HTR-8/SVneo (cell line): ENCODE data around the gene SETD3.

ENCODE experiments used
- DNase-seq: peaks from one replicate; pipeline ENCODE4 v3.0.0; 2011; ENCODE audit warnings: low spot score, mixed read lengths; ENCODE audit not compliant: insufficient read length
- FAIRE-seq: peaks from 2 replicates; lab custom pipeline; 2011; peaks lifted over from hg19 to GRCh38; lab: Jason Lieb, UNC

The SETD3 gene

DNA sequence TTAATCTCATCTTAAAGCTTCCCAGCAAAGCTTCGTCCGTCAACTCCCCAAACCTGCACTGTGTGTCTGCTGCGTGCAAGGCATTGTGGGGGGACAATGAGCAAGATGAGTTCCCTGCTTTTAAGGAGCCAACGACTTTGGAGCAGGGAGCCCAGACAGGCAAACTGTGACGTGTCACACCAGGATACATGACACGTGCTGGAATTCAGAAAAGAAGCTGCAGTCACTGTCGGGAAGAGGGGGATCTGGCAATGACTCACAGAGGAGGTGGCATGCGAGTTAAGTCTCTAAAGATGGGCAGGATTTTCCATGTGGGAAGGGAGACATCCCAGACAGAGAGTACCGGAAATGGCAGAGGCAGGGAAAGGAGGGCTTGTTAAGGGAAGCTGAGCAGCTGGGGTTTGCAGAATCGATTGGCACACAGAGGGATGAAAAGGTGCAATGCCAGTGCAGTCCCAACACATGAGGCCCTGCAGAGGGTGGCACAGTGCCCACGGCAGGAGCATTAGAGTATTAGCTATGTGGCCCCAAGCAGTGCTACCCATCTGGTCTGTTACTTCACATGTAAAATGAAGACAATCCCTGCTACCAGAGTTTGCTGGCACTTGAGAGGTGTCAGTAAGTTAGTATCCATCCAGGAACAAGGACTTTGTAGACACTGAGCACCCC lies 52.9 kb downstream of the SETD3 start:
- FAIRE-seq, result peak; percentile 98
- peak; percentile 94 for DNase-seq

DNA sequence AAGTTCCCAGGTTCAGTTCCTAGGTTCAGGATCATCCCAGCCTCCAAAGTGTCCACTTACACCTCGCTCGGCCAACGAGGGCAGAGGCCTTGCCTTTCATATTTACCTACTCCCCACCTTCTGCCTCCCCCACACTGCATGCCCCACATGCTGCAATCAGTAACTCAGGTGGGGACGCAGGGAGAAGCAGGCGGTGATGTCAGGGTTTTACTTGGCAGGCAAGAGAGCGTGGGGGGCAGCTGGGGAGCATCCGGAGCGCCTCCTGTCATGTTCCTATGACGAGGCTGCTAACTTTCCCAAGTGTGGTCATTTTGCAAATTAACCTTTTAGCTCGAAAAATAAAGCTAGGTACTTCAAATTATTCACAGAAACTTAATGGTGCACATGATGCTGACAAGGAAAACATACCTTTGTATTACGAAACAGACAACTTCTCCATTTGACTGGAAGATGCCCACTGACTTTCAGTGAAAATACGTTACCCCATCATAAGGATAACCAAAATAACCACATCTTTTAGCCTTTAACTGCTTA lies 53.8 kb downstream of the SETD3 start:
- FAIRE-seq (no peak), DNase-seq (no peak)

DNA sequence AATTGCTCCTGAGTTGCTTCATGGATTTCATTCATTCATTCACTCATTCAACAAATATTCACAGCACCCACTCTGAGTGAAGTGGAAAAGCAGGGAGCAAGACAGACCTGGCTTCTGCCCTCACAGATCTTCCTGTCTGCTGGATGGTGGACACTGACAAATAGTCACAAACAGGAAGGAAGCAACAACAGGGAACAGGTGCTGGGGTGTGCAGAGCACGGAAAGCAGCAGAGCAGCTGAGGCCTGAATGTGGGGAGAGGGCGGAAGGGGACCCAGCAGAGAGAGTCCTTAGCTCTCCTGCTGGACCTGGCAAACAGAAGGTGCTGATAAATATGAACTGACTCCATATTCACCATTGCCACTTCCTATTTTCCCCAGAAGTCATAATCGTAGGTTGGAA lies 54.4 kb downstream of the SETD3 start:
- no peak for DNase-seq
- FAIRE-seq, result no peak

DNA sequence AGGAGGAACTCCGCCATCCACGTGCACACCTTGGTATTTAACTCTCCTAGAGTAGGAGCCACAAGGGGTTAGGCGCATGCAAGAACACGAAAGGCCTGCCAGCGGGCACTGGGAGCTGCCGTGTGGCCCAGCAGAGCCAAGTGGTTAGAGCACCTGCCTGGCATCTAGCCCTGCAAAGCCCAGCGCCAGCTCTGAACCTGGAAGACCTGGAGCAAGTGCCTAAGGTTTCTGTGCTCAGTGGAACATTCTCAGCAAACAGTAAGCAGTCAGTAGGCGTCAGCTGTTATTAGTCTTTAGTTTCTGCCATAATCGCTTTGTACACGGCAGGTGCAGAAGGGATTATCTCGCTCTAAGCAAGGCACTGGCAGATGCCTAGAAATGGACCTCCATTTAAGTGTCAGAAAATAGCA lies 55.4 kb downstream of the SETD3 start:
- DNase-seq (no peak), FAIRE-seq (no peak)

- DNase-seq, result no peak
- no peak for FAIRE-seq
These were observed 56.3 kb downstream of the SETD3 start for GRCh38 chr14:99424306-99424877.

DNA sequence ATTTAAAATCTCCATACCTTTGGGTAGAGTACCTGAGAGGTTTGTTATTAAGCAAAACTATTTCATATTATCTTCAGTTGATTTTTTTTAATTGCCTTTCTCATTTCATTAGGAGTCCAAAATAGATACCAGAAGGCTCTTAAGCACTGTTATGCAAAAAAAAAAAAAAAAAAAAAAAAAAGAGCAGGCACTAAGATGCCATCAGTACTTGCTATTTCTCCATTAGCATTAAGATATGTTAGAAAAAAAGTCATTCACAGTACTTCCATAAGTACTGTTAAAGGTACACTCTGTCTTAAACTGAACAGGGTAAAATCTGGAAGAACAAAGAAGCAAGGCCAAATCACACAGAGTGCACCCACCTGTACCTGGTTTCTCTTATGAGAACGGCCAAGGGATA lies 57.2 kb downstream of the SETD3 start:
- DNase-seq (no peak), FAIRE-seq (no peak)

DNA sequence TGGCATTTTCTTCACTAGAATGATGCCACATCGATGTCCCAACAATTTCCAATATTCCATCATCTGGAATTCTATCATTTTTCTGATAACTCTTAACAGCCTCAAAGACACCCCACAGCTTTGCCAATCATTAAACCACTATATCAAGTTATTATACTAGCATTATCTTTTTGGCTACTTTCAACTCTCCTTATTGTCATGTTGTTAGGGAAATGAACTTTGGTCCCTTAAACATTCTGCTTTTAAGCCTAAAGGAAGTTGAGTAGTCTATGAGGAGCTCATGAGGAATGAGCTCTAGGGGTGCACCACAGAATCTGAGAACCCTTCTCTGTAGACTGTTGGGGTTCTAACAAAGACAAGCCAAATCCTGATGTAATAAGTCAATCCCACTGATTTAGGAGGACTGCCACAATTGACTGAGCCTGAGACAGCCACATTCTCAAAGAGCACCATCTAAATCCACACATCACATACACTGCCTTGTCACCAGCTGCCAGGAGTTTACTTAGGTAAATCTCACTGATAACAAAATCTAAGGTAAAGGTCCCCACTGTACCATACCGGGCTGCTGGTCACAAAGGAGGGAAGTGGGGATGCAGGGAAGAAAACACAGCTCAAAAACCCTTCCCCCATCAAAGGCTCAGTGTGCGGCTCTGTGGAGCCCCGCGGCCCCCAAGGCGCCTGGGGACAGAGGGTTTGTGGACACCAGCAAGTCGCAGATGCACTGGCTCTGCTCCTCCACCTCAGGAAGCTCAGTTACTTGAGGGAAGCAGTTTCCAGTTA lies 58.2 kb downstream of the SETD3 start:
- FAIRE-seq (no peak), DNase-seq (no peak)

- FAIRE-seq (peak; percentile 57), DNase-seq (no peak)
These were observed 59.9 kb downstream of the SETD3 start for GRCh38 chr14:99420711-99421110.

- no peak for FAIRE-seq
These were observed 60.8 kb downstream of the SETD3 start for GRCh38 chr14:99419905-99420304.

GRCh38 chr14:99418242-99418641 lies 62.4 kb downstream of the SETD3 start:
- FAIRE-seq, result no peak
- DNase-seq, result no peak

More at GRCh38 chr14:99419905-99420304, 60.8 kb downstream of the SETD3 start:
- no peak for DNase-seq

DNA sequence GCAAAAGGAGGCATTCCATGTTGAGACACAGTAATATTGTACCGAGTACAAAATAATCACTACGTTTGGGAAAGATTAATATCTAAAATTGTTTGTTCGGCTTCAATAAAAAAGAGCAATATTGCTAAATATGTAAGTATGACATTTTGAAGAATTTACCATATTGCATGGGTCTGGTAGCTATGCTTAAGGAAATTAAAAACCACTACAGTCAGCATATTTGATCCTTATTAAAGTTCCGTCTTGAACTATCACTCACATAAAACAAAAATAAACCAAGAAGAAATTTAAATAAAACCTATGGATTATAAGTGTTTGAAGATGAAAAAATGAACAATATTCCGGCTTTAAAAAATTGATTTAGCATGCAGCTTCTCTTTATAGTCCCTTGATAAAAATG lies 63.8 kb downstream of the SETD3 start:
- no peak for DNase-seq
- FAIRE-seq, result no peak

- no peak for FAIRE-seq
- peak; percentile 66 for DNase-seq
These were observed 65.0 kb downstream of the SETD3 start for GRCh38 chr14:99415496-99416281.

GRCh38 chr14:99413911-99414310 lies 66.7 kb downstream of the SETD3 start:
- no peak for DNase-seq
- no peak for FAIRE-seq

- DNase-seq (no peak), FAIRE-seq (no peak)
These were observed 67.5 kb downstream of the SETD3 start for GRCh38 chr14:99413172-99413571.

DNA sequence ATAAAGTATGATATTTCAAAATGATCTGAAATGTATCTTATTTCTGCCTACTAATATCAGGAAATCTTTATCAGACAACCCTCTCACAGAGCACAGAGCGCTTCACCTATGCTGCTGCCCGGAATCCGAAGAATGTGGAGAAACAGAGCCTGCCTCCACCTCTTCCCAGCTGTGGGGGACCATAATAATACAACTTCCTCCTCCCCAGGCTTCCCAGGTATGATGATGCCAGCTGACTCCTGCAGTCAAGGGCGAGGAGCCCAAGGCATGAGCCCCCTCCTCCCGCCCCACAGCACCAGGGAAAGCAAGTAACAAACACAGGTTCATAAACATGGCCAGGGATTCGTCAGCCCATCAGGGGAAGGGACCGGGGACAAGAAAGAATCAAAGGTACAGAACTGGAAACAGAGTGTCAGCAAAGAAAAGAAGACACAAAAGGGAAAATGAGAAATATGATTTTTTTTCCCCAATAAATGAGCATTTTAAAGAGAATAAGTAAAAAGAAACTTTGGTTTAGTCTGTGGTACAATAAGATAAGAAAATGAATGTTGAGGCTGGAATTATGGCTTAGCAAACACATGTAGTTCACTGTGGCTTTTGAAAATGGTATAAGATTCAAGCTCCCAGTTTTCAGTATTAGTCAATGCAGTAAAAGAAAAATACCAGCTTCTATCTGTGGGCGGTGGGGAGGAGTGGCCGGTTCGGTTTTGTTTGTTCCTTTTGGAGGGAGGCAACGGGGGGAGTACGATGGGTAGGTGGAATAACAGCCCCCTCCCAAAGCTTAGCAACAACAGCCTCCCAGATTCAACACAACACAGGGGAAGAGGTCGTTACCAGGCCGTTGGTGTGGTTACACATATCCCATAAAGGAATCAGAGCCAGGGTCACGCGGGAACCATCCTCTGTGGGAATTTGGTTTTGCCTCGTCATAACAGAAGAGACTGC lies 68.3 kb downstream of the SETD3 start:
- FAIRE-seq, result no peak
- DNase-seq, result no peak

GRCh38 chr14:99410019-99410418 lies 70.6 kb downstream of the SETD3 start:
- FAIRE-seq (no peak), DNase-seq (no peak)

DNA sequence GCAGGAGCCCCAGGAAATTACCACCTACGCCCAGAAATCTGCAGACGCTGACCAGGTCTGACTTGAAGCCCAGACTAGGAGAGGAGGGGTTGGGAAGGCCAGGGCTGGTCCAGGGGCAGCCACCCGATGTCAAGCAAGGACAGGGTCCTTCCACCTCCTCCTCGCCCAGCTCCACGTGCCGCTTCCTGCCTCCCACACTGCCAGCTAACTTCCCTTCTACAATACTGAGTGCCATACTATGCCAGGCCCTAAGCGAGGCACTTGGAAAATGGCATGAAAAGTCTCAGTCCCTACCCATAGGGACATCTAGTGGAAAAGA lies 71.7 kb downstream of the SETD3 start:
- no peak for DNase-seq
- FAIRE-seq, result no peak

DNA sequence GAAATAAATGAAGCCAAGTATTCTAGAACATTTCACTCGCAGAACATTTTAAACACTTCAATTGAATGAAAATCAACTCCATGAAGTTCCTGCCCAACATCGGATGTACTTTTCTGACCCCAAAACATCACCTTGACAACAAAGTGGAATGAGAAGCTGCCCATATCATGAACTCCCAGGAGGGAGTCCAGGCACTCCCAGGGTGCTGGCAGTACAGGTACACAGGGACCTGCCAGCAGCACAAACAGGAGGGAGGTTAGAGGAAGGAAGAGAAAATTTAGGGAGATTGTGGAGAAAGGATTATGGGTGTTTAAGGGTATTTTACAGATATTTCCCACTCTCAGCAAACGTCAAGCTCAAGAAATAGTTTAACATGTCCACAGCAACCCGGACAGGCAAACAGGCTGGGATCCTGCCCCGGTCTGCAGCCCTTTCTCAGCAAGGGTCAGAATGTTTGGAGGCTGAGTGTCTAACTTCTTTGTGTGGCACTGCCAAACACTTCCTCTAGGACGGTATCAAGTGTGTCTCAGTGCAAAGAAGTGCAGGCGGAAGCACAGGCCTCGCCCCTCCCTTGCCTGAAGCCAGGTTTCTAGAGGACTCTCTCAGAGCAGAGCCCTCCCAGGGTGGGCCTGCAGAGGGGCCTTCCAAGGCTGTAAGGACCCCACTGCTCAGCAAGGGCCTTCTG lies 72.2 kb downstream of the SETD3 start:
- DNase-seq, result no peak
- no peak for FAIRE-seq

- DNase-seq (no peak), FAIRE-seq (no peak)
These were observed 73.2 kb downstream of the SETD3 start for GRCh38 chr14:99407416-99407815.
